Measurements from ENCODE around the gene NKX2-2.

- no peak for TF ChIP-seq EP300 (IDR thresholded peaks at IDR 0.05; ENCODE audit: low read depth)
- TF ChIP-seq, protein P1, sequence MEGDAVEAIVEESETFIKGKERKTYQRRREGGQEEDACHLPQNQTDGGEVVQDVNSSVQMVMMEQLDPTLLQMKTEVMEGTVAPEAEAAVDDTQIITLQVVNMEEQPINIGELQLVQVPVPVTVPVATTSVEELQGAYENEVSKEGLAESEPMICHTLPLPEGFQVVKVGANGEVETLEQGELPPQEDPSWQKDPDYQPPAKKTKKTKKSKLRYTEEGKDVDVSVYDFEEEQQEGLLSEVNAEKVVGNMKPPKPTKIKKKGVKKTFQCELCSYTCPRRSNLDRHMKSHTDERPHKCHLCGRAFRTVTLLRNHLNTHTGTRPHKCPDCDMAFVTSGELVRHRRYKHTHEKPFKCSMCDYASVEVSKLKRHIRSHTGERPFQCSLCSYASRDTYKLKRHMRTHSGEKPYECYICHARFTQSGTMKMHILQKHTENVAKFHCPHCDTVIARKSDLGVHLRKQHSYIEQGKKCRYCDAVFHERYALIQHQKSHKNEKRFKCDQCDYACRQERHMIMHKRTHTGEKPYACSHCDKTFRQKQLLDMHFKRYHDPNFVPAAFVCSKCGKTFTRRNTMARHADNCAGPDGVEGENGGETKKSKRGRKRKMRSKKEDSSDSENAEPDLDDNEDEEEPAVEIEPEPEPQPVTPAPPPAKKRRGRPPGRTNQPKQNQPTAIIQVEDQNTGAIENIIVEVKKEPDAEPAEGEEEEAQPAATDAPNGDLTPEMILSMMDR (IDR thresholded peaks at IDR 0.05): no peak
- TF ChIP-seq POLR2A (IDR thresholded peaks at IDR 0.05): no peak
- no peak for TF ChIP-seq POLR2AphosphoS5 (IDR thresholded peaks at IDR 0.05)
Measured at GRCh38 chr20:21559305-21559704, 45.4 kb upstream of the NKX2-2 start.
